Suprapubic skin (tissue), 4 donors: ENCODE measurements around the gene PSAP. TPM values are rescaled to one million over a fixed set of nuclear protein-coding genes. Genes with fewer than 3 reads are reported as not detected.

Experiments used
- DNase-seq, 2 donors: peaks; one replicate each; pipeline ENCODE4 v3.0.0-alpha.2; 2019; ENCODE audit warnings: low spot score in 2 of 2
- H3K27ac ChIP-seq: fragments of 200-600 bp; sonication (generic); one replicate; pipeline ENCODE4 v1.5.1; 2019
- H3K27me3 ChIP-seq: fragments of 200-600 bp; sonication (generic); one replicate; pipeline ENCODE4 v1.5.1; 2019
- H3K36me3 ChIP-seq: fragments of 200-600 bp; sonication (generic); one replicate; pipeline ENCODE4 v1.5.1; 2019
- H3K4me1 ChIP-seq: fragments of 200-600 bp; sonication (generic); one replicate; pipeline ENCODE4 v1.5.1; 2019
- H3K4me3 ChIP-seq: fragments of 200-600 bp; sonication (generic); one replicate; pipeline ENCODE4 v1.5.1; 2019; ENCODE audit warnings: mild to moderate bottlenecking
- H3K9me3 ChIP-seq: fragments of 200-600 bp; sonication (generic); one replicate; pipeline ENCODE4 v1.5.1; 2019
- CTCF ChIP-seq, 2 donors: fragments of 200-600 bp in 1 of 2; fragments of 450-650 bp in 1 of 2; sonication (generic) in 1 of 2; IDR thresholded peaks; one replicate each; pipeline ENCODE4 v1.5.1; 2016 to 2019; ENCODE audit warnings: antibody characterized with exemption in 2 of 2, mild to moderate bottlenecking in 1 of 2, moderate library complexity in 1 of 2
- EP300 ChIP-seq: sonication (generic); formaldehyde crosslinking; IDR thresholded peaks from one replicate; pipeline ENCODE4 v1.6.1; 2017; ENCODE audit warnings: antibody characterized with exemption
- POLR2A ChIP-seq, 2 donors: fragments of 450-650 bp; IDR thresholded peaks; one replicate each; pipeline ENCODE4 v1.6.1; 2017; ENCODE audit warnings: antibody characterized with exemption in 2 of 2, mild to moderate bottlenecking in 2 of 2, moderate library complexity in 2 of 2
- POLR2AphosphoS5 ChIP-seq, 3 donors: sonication (generic); formaldehyde crosslinking; IDR thresholded peaks; one replicate each; pipeline ENCODE4 v1.6.1; 2017; ENCODE audit warnings: antibody characterized with exemption in 3 of 3
- WGBS: methylation state at CpG from one replicate; pipeline ENCODE4 v1.1.5; 2018; 5-methylcytosine and 5-hydroxymethylcytosine counted together
- total RNA-seq, 4 donors: library from RNA; depleted of rRNA; stranded (reverse); fragments of >200 nt; gene quantifications; one replicate each; pipeline ENCODE4 v1.1.0, GENCODE V29; 2016

Gene PSAP
- total RNA-seq, 4 donors from 2014 or later: 391 to 548 (median 468) TPM

GRCh38 chr10:71783917-71784678, 67.0 kb downstream of the PSAP start:
- H3K27ac ChIP-seq: no peak overlapping the region
- no peaks in the 10 kb centered on the region for H3K9me3 ChIP-seq
- H3K4me1 ChIP-seq: no peaks in the 10 kb centered on the region
- no peaks in the 10 kb centered on the region for H3K36me3 ChIP-seq
- TF ChIP-seq POLR2A (IDR thresholded peaks at IDR 0.05) (no peak), EP300 (no peak), POLR2AphosphoS5 (IDR thresholded peaks at IDR 0.05) (no peak), CTCF (IDR thresholded peaks at IDR 0.05) (no peak)
- 85% methylated on average over 6 of the region's 17 CpGs for WGBS
- DNase-seq: no peak
- no peak overlapping the region for H3K4me3 ChIP-seq
- H3K27me3 ChIP-seq: no peaks in the 10 kb centered on the region

GRCh38 chr10:71782917-71783490, 68.0 kb downstream of the PSAP start:
- H3K27me3 ChIP-seq: no peaks in the 10 kb centered on the region
- H3K9me3 ChIP-seq: no peaks in the 10 kb centered on the region
- no peaks in the 10 kb centered on the region for H3K4me1 ChIP-seq
- no peaks in the 10 kb centered on the region for H3K36me3 ChIP-seq
- no peak for DNase-seq
- H3K27ac ChIP-seq: no peak overlapping the region
- TF ChIP-seq POLR2AphosphoS5 (IDR thresholded peaks at IDR 0.05) (no peak), EP300 (no peak), CTCF (IDR thresholded peaks at IDR 0.05) (no peak), POLR2A (IDR thresholded peaks at IDR 0.05) (no peak)
- H3K4me3 ChIP-seq: no peak overlapping the region
- 61% methylated on average over 7 of the region's 7 CpGs for WGBS

GRCh38 chr10:71782221-71782916, 68.7 kb downstream of the PSAP start:
- Histone ChIP-seq H3K4me3 (no peak overlapping the region), H3K36me3 (no peaks in the 10 kb centered on the region), H3K27me3 (no peaks in the 10 kb centered on the region), H3K4me1 (no peaks in the 10 kb centered on the region), H3K27ac (no peak overlapping the region), H3K9me3 (no peaks in the 10 kb centered on the region)
- 80% methylated on average over 6 of the region's 6 CpGs for WGBS
- DNase-seq: no peak
- TF ChIP-seq POLR2A (IDR thresholded peaks at IDR 0.05): no peak
- no peak for TF ChIP-seq POLR2AphosphoS5 (IDR thresholded peaks at IDR 0.05)
- TF ChIP-seq EP300: no peak

GRCh38 chr10:71780719-71781118, 70.3 kb downstream of the PSAP start:
- H3K36me3 ChIP-seq: no peaks in the 10 kb centered on the region
- DNase-seq: no peak
- no peak overlapping the region for H3K27ac ChIP-seq
- H3K9me3 ChIP-seq: no peaks in the 10 kb centered on the region
- H3K4me3 ChIP-seq: no peak overlapping the region
- no peaks in the 10 kb centered on the region for H3K4me1 ChIP-seq
- WGBS: 90% methylated on average over 9 of the region's 9 CpGs
- H3K27me3 ChIP-seq: no peaks in the 10 kb centered on the region
- TF ChIP-seq EP300 (no peak), POLR2A (IDR thresholded peaks at IDR 0.05) (no peak), CTCF (IDR thresholded peaks at IDR 0.05) (no peak)

- 97% methylated on average over 7 of the region's 7 CpGs for WGBS
- no peak for TF ChIP-seq POLR2A (IDR thresholded peaks at IDR 0.05)
- no peak for TF ChIP-seq CTCF (IDR thresholded peaks at IDR 0.05)
- no peak for TF ChIP-seq EP300
- TF ChIP-seq POLR2AphosphoS5 (IDR thresholded peaks at IDR 0.05): no peak
Observed at GRCh38 chr10:71780156-71780555, 70.9 kb downstream of the PSAP start.

More at GRCh38 chr10:71780156-71780555, 70.9 kb downstream of the PSAP start:
- Histone ChIP-seq H3K27me3 (no peaks in the 10 kb centered on the region), H3K9me3 (no peaks in the 10 kb centered on the region), H3K27ac (no peak overlapping the region), H3K4me3 (no peak overlapping the region), H3K4me1 (no peaks in the 10 kb centered on the region), H3K36me3 (no peaks in the 10 kb centered on the region)
- DNase-seq: no peak
